Activated CD8-positive, alpha-beta T cell treated with anti-CD3 and anti-CD28 coated beads for 36 hours (primary cell): Measurements from ENCODE around the gene CELA2A. TPM values are rescaled to one million over a fixed set of nuclear protein-coding genes. Genes with fewer than 3 reads are reported as not detected.

ENCODE experiments used
- ATAC-seq: fragments of 200-7000 bp; cut with Tn5 transposase; one replicate; pipeline ENCODE4 v1.10.0; 2021; ENCODE audit warnings: mild to moderate bottlenecking, moderate library complexity
- CTCF ChIA-PET: fragments of 350-600 bp; sonication (Branson Sonifier 250); formaldehyde crosslinking; loops from one replicate; lab custom pipeline; 2021; ENCODE audit warnings: antibody characterized with exemption; lab: Charles Lee
- POLR2A ChIA-PET: fragments of 350-600 bp; sonication (Branson Sonifier 250); formaldehyde crosslinking; loops from one replicate; lab custom pipeline; 2021; ENCODE audit warnings: antibody characterized with exemption; lab: Charles Lee
- DNase-seq: peaks from one replicate; pipeline ENCODE4 v3.0.0-alpha.2; 2020
- H3K27ac Mint-ChIP-seq: one replicate; pipeline ENCODE4 v1.8.0; 2021; ENCODE audit warnings: mild to moderate bottlenecking, mixed read lengths
- H3K27me3 Mint-ChIP-seq: one replicate; pipeline ENCODE4 v1.8.0; 2021; ENCODE audit warnings: mixed read lengths
- H3K36me3 Mint-ChIP-seq: one replicate; pipeline ENCODE4 v1.8.0; 2021; ENCODE audit warnings: low read depth, mixed read lengths
- H3K4me1 Mint-ChIP-seq: one replicate; pipeline ENCODE4 v1.8.0; 2021; ENCODE audit warnings: low read depth, mixed read lengths
- H3K4me3 Mint-ChIP-seq: one replicate; pipeline ENCODE4 v1.8.0; 2021; ENCODE audit warnings: mild to moderate bottlenecking, moderate library complexity, mixed read lengths
- H3K9me3 Mint-ChIP-seq: one replicate; pipeline ENCODE4 v1.8.0; 2021; ENCODE audit warnings: mixed read lengths
- CTCF ChIP-seq: fragments of 200-600 bp; IDR thresholded peaks from one replicate; pipeline ENCODE4 v1.8.0; 2022; ENCODE audit warnings: antibody characterized with exemption, mild to moderate bottlenecking
- intact Hi-C: fragments of 100-400 bp; cut with micrococcal nuclease; formaldehyde crosslinking; loops from one replicate; pipeline ENCODE4 v1.10.0; 2022
- total RNA-seq, 2 experiments: library from RNA; stranded (reverse); gene quantifications; one replicate each; pipeline ENCODE4 v1.2.3, GENCODE V29; 2021

Gene CELA2A
- total RNA-seq, 2 experiments from 2014 or later = not detected

GRCh38 chr1:15452866-15453571 lies 3.5 kb upstream of the CELA2A start:
- H3K9me3 Mint-ChIP-seq = no peaks in the 10 kb centered on the region
- intact Hi-C loops = no loop called here
- TF ChIP-seq CTCF = no peak
- CTCF ChIA-PET = no interaction called here
- H3K27me3 Mint-ChIP-seq = peaks cover 9% of the 10 kb centered on the region
- DNase-seq = no peak
- ATAC-seq = no peak
- no peak overlapping the region for H3K4me3 Mint-ChIP-seq
- POLR2A ChIA-PET = no interaction called here
- no peaks in the 10 kb centered on the region for H3K36me3 Mint-ChIP-seq
- H3K4me1 Mint-ChIP-seq = no peaks in the 10 kb centered on the region
- no peak overlapping the region for H3K27ac Mint-ChIP-seq

- peaks cover 9% of the 10 kb centered on the region for H3K27me3 Mint-ChIP-seq
- ATAC-seq (no peak), DNase-seq (no peak)
- POLR2A ChIA-PET = no interaction called here
- H3K4me1 Mint-ChIP-seq = no peaks in the 10 kb centered on the region
- CTCF ChIA-PET = no interaction called here
- no peak for TF ChIP-seq CTCF
- no peaks in the 10 kb centered on the region for H3K36me3 Mint-ChIP-seq
- no peaks in the 10 kb centered on the region for H3K9me3 Mint-ChIP-seq
- no peak overlapping the region for H3K4me3 Mint-ChIP-seq
- H3K27ac Mint-ChIP-seq = no peak overlapping the region
- intact Hi-C loops = no loop called here
Observed at GRCh38 chr1:15453734-15454133, 2.8 kb upstream of the CELA2A start.

- DNase-seq (no peak), ATAC-seq (no peak)
- TF ChIP-seq CTCF = no peak
- CTCF ChIA-PET = no interaction called here
- no peaks in the 10 kb centered on the region for H3K36me3 Mint-ChIP-seq
- no peak overlapping the region for H3K27ac Mint-ChIP-seq
- intact Hi-C loops = no loop called here
- no peaks in the 10 kb centered on the region for H3K9me3 Mint-ChIP-seq
- POLR2A ChIA-PET = no interaction called here
- peaks cover 9% of the 10 kb centered on the region for H3K27me3 Mint-ChIP-seq
- H3K4me3 Mint-ChIP-seq = no peak overlapping the region
- no peaks in the 10 kb centered on the region for H3K4me1 Mint-ChIP-seq
Observed at GRCh38 chr1:15454256-15454655, 2.3 kb upstream of the CELA2A start.

GRCh38 chr1:15455522-15455921 lies 1.0 kb upstream of the CELA2A start:
- ATAC-seq = no peak
- CTCF ChIA-PET = no interaction called here

More at GRCh38 chr1:15455522-15455921, 1.0 kb upstream of the CELA2A start:
- Mint-ChIP-seq H3K9me3 (no peaks in the 10 kb centered on the region), H3K4me1 (no peaks in the 10 kb centered on the region), H3K4me3 (no peak overlapping the region), H3K36me3 (no peaks in the 10 kb centered on the region), H3K27ac (no peak overlapping the region), H3K27me3 (peaks cover 6% of the 10 kb centered on the region)
- POLR2A ChIA-PET = no interaction called here
- no peak for TF ChIP-seq CTCF
- intact Hi-C loops = no loop called here
- no peak for DNase-seq
